HL-60 (cell line): Measurements from ENCODE around the gene NXPH1.

Experiments
- DNase-seq, 2 experiments: peaks; one replicate each; pipeline ENCODE4 v3.0.0-alpha.2; 2010 to 2020; ENCODE audit warnings: low read depth in 1 of 2, low spot score in 1 of 2
- H3K27ac ChIP-seq: fragments of 250-450 bp; sonication (Bioruptor Pico); replicated peaks from 2 replicates; pipeline ENCODE4 v1.5.1; 2020; ENCODE audit warnings: mild to moderate bottlenecking, moderate library complexity
- H3K27me3 ChIP-seq: fragments of 250-450 bp; sonication (Bioruptor Pico); 2 replicates; pipeline ENCODE4 v1.5.1; 2021; ENCODE audit warnings: mild to moderate bottlenecking, moderate library complexity; ENCODE audit not compliant: insufficient read depth, poor library complexity, severe bottlenecking
- H3K4me3 ChIP-seq: replicated peaks from 2 replicates; pipeline ENCODE4 v1.5.1; 2011; ENCODE audit warnings: mild to moderate bottlenecking, control low read depth, low read length; ENCODE audit not compliant: insufficient read depth
- CTCF ChIP-seq: IDR thresholded peaks from one replicate; pipeline ENCODE4 v1.5.1; 2011; ENCODE audit warnings: low read length, control low read depth, inconsistent platforms; ENCODE audit not compliant: insufficient read depth
- GABPA ChIP-seq: IDR thresholded peaks from 2 replicates; pipeline ENCODE4 v1.6.1; 2012; ENCODE audit warnings: low read depth
- POLR2AphosphoS5 ChIP-seq: IDR thresholded peaks from 2 replicates; pipeline ENCODE4 v1.6.1; 2012; ENCODE audit warnings: low read depth
- REST ChIP-seq: IDR thresholded peaks from 2 replicates; pipeline ENCODE4 v1.6.1; 2012; ENCODE audit warnings: low read depth; ENCODE audit not compliant: insufficient replicate concordance
- SPI1 ChIP-seq: IDR thresholded peaks from 2 replicates; pipeline ENCODE4 v1.6.1; 2012; ENCODE audit warnings: low read depth, mild to moderate bottlenecking, borderline replicate concordance

Gene NXPH1

GRCh38 chr7:8592167-8592566 lies 158.8 kb downstream of the NXPH1 start:
- no peak overlapping the region for H3K27ac ChIP-seq
- no peak overlapping the region for H3K4me3 ChIP-seq
- DNase-seq = no peak
- TF ChIP-seq REST = no peak
- no peak for TF ChIP-seq POLR2AphosphoS5
- no peak for TF ChIP-seq GABPA
- TF ChIP-seq SPI1 = no peak
- no peak for TF ChIP-seq CTCF
- H3K27me3 ChIP-seq = no peaks in the 10 kb centered on the region

GRCh38 chr7:8594115-8594514 lies 160.7 kb downstream of the NXPH1 start:
- TF ChIP-seq SPI1 = peak; percentile 6; the same call in 1 of the 2 replicates
- TF ChIP-seq CTCF = no peak
- TF ChIP-seq GABPA = no peak

GRCh38 chr7:8597565-8597964 lies 164.2 kb downstream of the NXPH1 start:
- no peaks in the 10 kb centered on the region for H3K27me3 ChIP-seq
- DNase-seq = no peak
- H3K4me3 ChIP-seq = no peak overlapping the region
- no peak overlapping the region for H3K27ac ChIP-seq
- no peak for TF ChIP-seq CTCF
- TF ChIP-seq SPI1 = no peak
- no peak for TF ChIP-seq REST

More at GRCh38 chr7:8594115-8594514, 160.7 kb downstream of the NXPH1 start:
- peak in 1 of 2 experiments; percentile 13 for DNase-seq
- Histone ChIP-seq H3K27me3 (no peaks in the 10 kb centered on the region), H3K4me3 (no peak overlapping the region), H3K27ac (no peak overlapping the region)

- Histone ChIP-seq H3K4me3 (no peak overlapping the region), H3K27me3 (no peaks in the 10 kb centered on the region), H3K27ac (no peak overlapping the region)
- DNase-seq = peak in 1 of 2 experiments; percentile 14
- no peak for TF ChIP-seq REST
- 0 out of 2 replicates have a peak, but pooled peaks have one; percentile 16 for TF ChIP-seq SPI1
- no peak for TF ChIP-seq POLR2AphosphoS5
- no peak for TF ChIP-seq GABPA
Measured at GRCh38 chr7:8601121-8601520, 167.7 kb downstream of the NXPH1 start.
